Breast epithelium (tissue), 3 donors: ENCODE results near the gene SH3TC1.

Experiments used
- CTCF ChIP-seq, 3 donors: fragments of 450-650 bp; IDR thresholded peaks; one replicate each; pipeline ENCODE4 v1.5.1; 2016 to 2017; ENCODE audit warnings: antibody characterized with exemption in 3 of 3, mild to moderate bottlenecking in 3 of 3, moderate library complexity in 3 of 3
- POLR2A ChIP-seq: fragments of 450-650 bp; IDR thresholded peaks from one replicate; pipeline ENCODE4 v1.6.1; 2016; ENCODE audit warnings: antibody characterized with exemption, mild to moderate bottlenecking, moderate library complexity

GRCh38 chr4:8157944-8158709, 41.0 kb upstream of the SH3TC1 start:
- TF ChIP-seq POLR2A (no peak), CTCF (IDR thresholded peaks at IDR 0.05) (no peak)
